IPS DF 6.9 (cell line): ENCODE measurements around the gene COL4A2.

Experiments
- DNase-seq: peaks from one replicate; pipeline ENCODE4 v3.0.0-alpha.2; 2013; ENCODE audit warnings: low read depth, low spot score
- H3K27ac ChIP-seq: one replicate; pipeline ENCODE4 v1.5.1; 2013; ENCODE audit warnings: low read length, control low read depth
- H3K27me3 ChIP-seq: 2 replicates; pipeline ENCODE4 v1.6.1; 2013; ENCODE audit warnings: mild to moderate bottlenecking, low read length; ENCODE audit not compliant: control insufficient read depth, insufficient read depth
- H3K36me3 ChIP-seq: 2 replicates; pipeline ENCODE4 v1.6.1; 2013; ENCODE audit warnings: low read length; ENCODE audit not compliant: control insufficient read depth, insufficient read depth
- H3K4me1 ChIP-seq: 2 replicates; pipeline ENCODE4 v1.6.1; 2013; ENCODE audit warnings: low read length; ENCODE audit not compliant: control insufficient read depth, insufficient read depth
- H3K4me3 ChIP-seq: 2 replicates; pipeline ENCODE4 v1.5.1; 2013; ENCODE audit warnings: mild to moderate bottlenecking, low read length
- H3K9me3 ChIP-seq: 2 replicates; pipeline ENCODE4 v1.6.1; 2013; ENCODE audit warnings: low read length, inconsistent platforms; ENCODE audit not compliant: control insufficient read depth, insufficient read depth
- WGBS: extraction: QIAGEN DNeasy Blood & Tissue Kit; methylation state at CpG from one replicate; pipeline ENCODE4 v1.1.7; 2013; ENCODE audit warnings: mixed read lengths, missing lambda C conversion rate; ENCODE audit not compliant: insufficient read length, insufficient coverage; 5-methylcytosine and 5-hydroxymethylcytosine counted together

COL4A2 gene

GRCh38 chr13:110410000-110410399 is 102.9 kb downstream of the COL4A2 start:
- Histone ChIP-seq H3K36me3 (no peaks in the 10 kb centered on the region), H3K9me3 (no peaks in the 10 kb centered on the region), H3K27ac (no peak overlapping the region), H3K4me1 (peaks cover 3% of the 10 kb centered on the region), H3K4me3 (no peak overlapping the region), H3K27me3 (no peaks in the 10 kb centered on the region)
- WGBS: no CpG with 5 or more reads among the region's 10 CpGs
- DNase-seq: no peak

DNA sequence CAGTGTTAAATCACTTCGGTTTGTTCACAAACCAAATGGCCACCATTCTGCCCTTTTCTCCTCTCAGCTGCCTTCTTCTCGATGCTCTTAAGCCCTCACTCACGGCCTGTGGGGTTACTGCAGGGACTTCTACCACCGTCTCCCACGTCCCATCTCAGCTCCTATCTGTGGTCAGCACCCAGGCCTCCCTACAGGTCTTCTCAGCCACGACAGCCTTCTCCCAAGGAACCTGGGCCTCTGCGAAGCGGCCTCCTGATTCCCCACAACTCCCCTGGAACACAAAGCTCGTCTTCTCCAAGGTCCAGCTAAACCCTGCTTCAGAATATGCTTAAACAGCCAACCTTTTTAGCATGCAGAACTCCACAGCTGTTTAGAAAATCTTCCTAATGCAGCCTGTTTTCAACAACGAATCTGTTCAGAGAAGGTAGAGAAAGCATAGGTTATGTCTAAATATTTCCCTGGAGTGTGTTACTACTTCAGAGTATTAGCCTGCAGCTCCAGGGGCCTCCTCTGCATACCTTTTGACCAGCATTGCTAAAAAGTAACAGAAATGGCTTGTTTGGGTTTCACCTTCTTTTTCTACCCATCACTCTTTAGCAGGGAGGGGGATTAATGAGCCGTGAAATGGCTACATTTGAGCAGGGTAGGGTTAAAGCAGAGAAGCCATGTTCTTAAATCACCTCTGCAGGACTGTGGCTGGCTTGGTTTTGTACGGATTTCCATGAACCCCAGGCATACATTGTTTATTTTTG is 104.0 kb downstream of the COL4A2 start:
- Histone ChIP-seq H3K9me3 (no peaks in the 10 kb centered on the region), H3K4me3 (no peak overlapping the region), H3K27ac (no peak overlapping the region), H3K36me3 (no peaks in the 10 kb centered on the region), H3K27me3 (no peaks in the 10 kb centered on the region), H3K4me1 (peaks cover 3% of the 10 kb centered on the region)
- WGBS: no CpG with 5 or more reads among the region's 12 CpGs
- DNase-seq: no peak

DNA sequence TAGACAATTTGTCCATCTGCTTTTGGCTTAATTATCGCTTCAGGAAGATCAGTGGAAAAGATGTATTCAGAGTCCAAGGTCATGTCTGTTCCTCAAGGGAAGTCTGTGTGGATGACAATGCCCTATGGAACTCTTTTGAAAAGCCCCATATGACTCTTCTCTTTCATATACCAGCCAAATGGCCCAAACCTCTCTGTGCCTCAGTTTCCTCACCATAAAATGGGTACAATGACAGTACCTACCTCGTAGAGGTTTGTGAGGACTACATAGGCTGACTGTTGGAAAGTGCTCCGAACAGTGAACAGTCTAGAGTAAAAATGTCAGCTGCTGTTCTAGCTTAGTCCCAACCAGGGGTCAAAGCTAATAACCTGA is 104.6 kb downstream of the COL4A2 start:
- no peak for DNase-seq
- WGBS: no CpG with 5 or more reads among the region's 3 CpGs

GRCh38 chr13:110412132-110412914 is 105.2 kb downstream of the COL4A2 start:
- Histone ChIP-seq H3K27ac (no peak overlapping the region), H3K4me1 (peaks cover 2% of the 10 kb centered on the region; the same call in 1 of the 2 replicates), H3K27me3 (no peaks in the 10 kb centered on the region), H3K4me3 (no peak overlapping the region), H3K9me3 (no peaks in the 10 kb centered on the region), H3K36me3 (no peaks in the 10 kb centered on the region)
- no CpG with 5 or more reads among the region's 16 CpGs for WGBS
- peak; percentile 58 for DNase-seq

More for the DNA sequence above, 104.6 kb downstream of the COL4A2 start:
- Histone ChIP-seq H3K27ac (no peak overlapping the region), H3K4me3 (no peak overlapping the region), H3K27me3 (no peaks in the 10 kb centered on the region), H3K36me3 (no peaks in the 10 kb centered on the region), H3K4me1 (peaks cover 3% of the 10 kb centered on the region), H3K9me3 (no peaks in the 10 kb centered on the region)

DNA sequence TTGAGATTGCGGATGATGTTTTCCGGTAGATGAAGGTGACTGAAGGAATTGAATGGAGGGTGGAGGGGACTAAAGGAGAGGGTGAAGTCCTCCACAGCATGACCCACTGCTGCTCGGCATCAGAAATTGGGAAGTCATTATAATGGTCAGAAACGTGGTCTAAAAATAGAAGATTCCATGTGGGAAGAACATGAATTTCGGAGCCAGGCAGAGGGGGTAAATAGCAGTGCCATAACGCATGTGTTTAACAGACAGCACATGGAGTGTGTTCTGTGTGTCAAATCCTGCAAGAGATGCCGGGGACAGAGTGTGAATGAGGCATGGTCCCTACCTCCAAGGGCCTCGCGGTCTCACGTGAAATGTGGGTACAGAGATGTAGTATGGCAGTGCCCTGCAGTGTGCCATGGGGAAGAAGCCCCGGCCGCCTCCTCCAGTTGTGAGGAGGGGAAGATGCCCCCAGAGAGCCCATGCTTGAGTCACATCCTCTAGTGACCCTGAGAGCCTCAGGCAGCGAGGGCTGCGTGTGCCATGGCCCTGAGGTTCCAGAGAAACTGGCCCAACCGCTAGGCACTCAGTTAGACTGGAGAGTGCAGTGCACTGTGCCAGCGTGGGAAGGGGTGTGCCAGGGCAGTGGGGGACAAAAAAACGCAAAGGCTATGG is 106.1 kb downstream of the COL4A2 start:
- no peak overlapping the region for H3K27ac ChIP-seq
- no peaks in the 10 kb centered on the region for H3K36me3 ChIP-seq
- no peaks in the 10 kb centered on the region for H3K27me3 ChIP-seq
- 100% methylated on average over 2 of the region's 17 CpGs for WGBS
- H3K4me3 ChIP-seq: no peak overlapping the region
- no peaks in the 10 kb centered on the region for H3K4me1 ChIP-seq
- DNase-seq: no peak
- H3K9me3 ChIP-seq: no peaks in the 10 kb centered on the region

GRCh38 chr13:110413676-110414040 is 106.6 kb downstream of the COL4A2 start:
- no peak for DNase-seq
- Histone ChIP-seq H3K36me3 (no peaks in the 10 kb centered on the region), H3K27ac (no peak overlapping the region), H3K27me3 (no peaks in the 10 kb centered on the region), H3K4me1 (no peaks in the 10 kb centered on the region), H3K9me3 (no peaks in the 10 kb centered on the region), H3K4me3 (no peak overlapping the region)
- no CpG with 5 or more reads among the region's 6 CpGs for WGBS

- no peak overlapping the region for H3K27ac ChIP-seq
- no CpG with 5 or more reads among the region's 7 CpGs for WGBS
- H3K27me3 ChIP-seq: no peaks in the 10 kb centered on the region
- DNase-seq: no peak
- H3K9me3 ChIP-seq: no peaks in the 10 kb centered on the region
- 0 out of 2 replicates have a peak, but pooled peaks cover 1% of the 10 kb centered on the region for H3K4me1 ChIP-seq
- no peak overlapping the region for H3K4me3 ChIP-seq
- no peaks in the 10 kb centered on the region for H3K36me3 ChIP-seq
These were observed 107.2 kb downstream of the COL4A2 start for GRCh38 chr13:110414283-110414682.

DNA sequence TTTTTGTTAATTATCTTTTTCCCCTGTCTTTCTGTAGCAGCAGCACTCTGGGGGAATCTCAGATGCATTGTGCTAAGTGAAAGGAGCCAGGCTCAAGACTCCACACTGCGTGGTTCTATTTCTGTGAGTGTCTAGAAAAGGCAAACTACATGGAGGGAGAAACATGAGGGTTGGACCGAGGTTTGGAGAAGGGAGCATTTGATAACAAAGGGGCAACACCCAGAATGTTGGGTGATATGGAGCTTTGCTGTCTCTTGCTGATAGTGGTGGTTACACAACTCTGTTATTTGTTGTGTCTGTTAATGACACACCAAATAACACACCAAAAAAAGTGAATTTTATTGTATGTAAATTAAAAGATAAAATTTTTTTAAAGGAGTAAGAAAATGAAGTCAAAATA is 107.8 kb downstream of the COL4A2 start:
- no peak for DNase-seq
- Histone ChIP-seq H3K27me3 (no peaks in the 10 kb centered on the region), H3K36me3 (no peaks in the 10 kb centered on the region), H3K9me3 (no peaks in the 10 kb centered on the region), H3K4me3 (no peak overlapping the region), H3K27ac (no peak overlapping the region), H3K4me1 (0 out of 2 replicates have a peak, but pooled peaks cover 1% of the 10 kb centered on the region)
- no CpG with 5 or more reads among the region's 2 CpGs for WGBS

DNA sequence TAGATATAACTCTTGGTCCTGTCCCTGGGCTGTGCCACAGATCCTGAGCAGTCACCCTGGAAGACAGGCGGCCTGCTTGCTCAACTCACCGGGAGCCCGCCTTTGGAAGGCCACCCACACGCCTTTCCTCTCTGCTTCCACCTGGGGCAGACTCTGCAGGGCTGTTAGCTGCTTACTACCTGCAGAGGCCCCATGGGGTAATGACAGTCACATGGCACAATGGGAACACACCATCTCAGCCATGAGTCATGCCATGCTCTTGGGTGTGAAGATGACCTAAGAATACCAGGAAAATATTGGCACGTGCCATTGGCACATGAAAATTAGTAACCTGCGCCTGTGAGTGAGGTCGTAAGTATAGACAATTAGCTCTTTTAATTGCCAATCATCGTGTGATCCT is 108.6 kb downstream of the COL4A2 start:
- Histone ChIP-seq H3K27me3 (no peaks in the 10 kb centered on the region), H3K4me1 (0 out of 2 replicates have a peak, but pooled peaks cover 1% of the 10 kb centered on the region), H3K4me3 (no peak overlapping the region), H3K36me3 (no peaks in the 10 kb centered on the region), H3K27ac (no peak overlapping the region), H3K9me3 (no peaks in the 10 kb centered on the region)
- DNase-seq: no peak
- WGBS: no CpG with 5 or more reads among the region's 8 CpGs

- no CpG with 5 or more reads among the region's 7 CpGs for WGBS
- no peaks in the 10 kb centered on the region for H3K36me3 ChIP-seq
- DNase-seq: no peak
- no peaks in the 10 kb centered on the region for H3K27me3 ChIP-seq
- H3K4me1 ChIP-seq: 0 out of 2 replicates have a peak, but pooled peaks cover 1% of the 10 kb centered on the region
- no peak overlapping the region for H3K4me3 ChIP-seq
- H3K27ac ChIP-seq: no peak overlapping the region
- H3K9me3 ChIP-seq: no peaks in the 10 kb centered on the region
These were observed 109.3 kb downstream of the COL4A2 start for GRCh38 chr13:110416131-110417025.
